ENCODE data around the gene APRT.
A peak's percentile ranks its signal among the peaks of the same experiment; 100 is the strongest.

- TF ChIP-seq MYC (IDR thresholded peaks at IDR 0.05; ENCODE audit: low read depth, low read length), result peak; percentile 93
- TF ChIP-seq MYC (CRISPR knock-in tag; IDR thresholded peaks at IDR 0.05; ENCODE audit: borderline replicate concordance, low read depth), result 0 out of 2 replicates have a peak, but pooled peaks have one; percentile 53
- no peak for TF ChIP-seq PTBP1 (IDR thresholded peaks at IDR 0.05; ENCODE audit: low read depth, low read length)
- no peak for TF ChIP-seq CEBPB (tag; IDR thresholded peaks at IDR 0.05)
- no peak for TF ChIP-seq ZNF23 (CRISPR knock-in tag; IDR thresholded peaks at IDR 0.05)
- TF ChIP-seq PCBP2 (IDR thresholded peaks at IDR 0.05; ENCODE audit: low read depth, low read length, poor library complexity, severe bottlenecking), result no peak
- TF ChIP-seq RNF219 (CRISPR knock-in tag; IDR thresholded peaks at IDR 0.05), result no peak
- TF ChIP-seq DNMT1 (IDR thresholded peaks at IDR 0.05), result no peak
- no peak for TF ChIP-seq CGGBP1 (CRISPR knock-in tag; IDR thresholded peaks at IDR 0.05)
- TF ChIP-seq CTCF (IDR thresholded peaks at IDR 0.05 in 2 of 3, conservative IDR thresholded peaks at IDR 0.05 in 1 of 3; ENCODE audit: insufficient read depth in 2 of 3, low read depth in 1 of 3, low read length in 3 of 3), result 0 out of 6 replicates have a peak, but pooled peaks of 2 of the 3 experiments have one; percentile 6 to 11
- TF ChIP-seq PHF20 (IDR thresholded peaks at IDR 0.05; ENCODE audit: partially characterized antibody), result no peak
- no peak for TF ChIP-seq BCLAF1 (IDR thresholded peaks at IDR 0.05; ENCODE audit: borderline replicate concordance in 1 of 2, control insufficient read depth in 1 of 2, low read depth in 2 of 2, low read length in 1 of 2)
- TF ChIP-seq EZH2 (IDR thresholded peaks at IDR 0.05; ENCODE audit: borderline replicate concordance, low read depth, low read length), result no peak
- TF ChIP-seq POLR2A (conservative IDR thresholded peaks at IDR 0.05), result peak; percentile 60
- TF ChIP-seq RFX5 (IDR thresholded peaks at IDR 0.05; ENCODE audit: low read depth, low read length), result no peak
Observed at GRCh38 chr16:88781140-88782077, 30.3 kb downstream of the APRT start.
